CD8-positive, alpha-beta memory T cell (primary cell): ENCODE results near the gene FSTL5. TPM values are rescaled to one million over a fixed set of nuclear protein-coding genes. Genes with fewer than 3 reads are reported as not detected.

Source experiments
- CTCF ChIA-PET: fragments of 350-600 bp; sonication (Branson Sonifier 250); formaldehyde crosslinking; loops from one replicate; lab custom pipeline; 2021; ENCODE audit warnings: antibody characterized with exemption; lab: Charles Lee
- POLR2A ChIA-PET: fragments of 350-600 bp; sonication (Branson Sonifier 250); formaldehyde crosslinking; loops from one replicate; lab custom pipeline; 2021; ENCODE audit warnings: antibody characterized with exemption; lab: Charles Lee
- DNase-seq, 5 donors: peaks; one replicate each; pipeline versions ENCODE4 v3.0.0 to v3.0.0-alpha.2; 2020 to 2022; ENCODE audit warnings: mixed read lengths in 1 of 5
- H3K27ac ChIP-seq: one replicate; pipeline ENCODE4 v1.7.0; 2013; ENCODE audit warnings: low read depth, mild to moderate bottlenecking, low read length, moderate library complexity
- H3K27me3 ChIP-seq: 2 replicates; pipeline ENCODE4 v1.7.0; 2013; ENCODE audit warnings: low read length, mild to moderate bottlenecking; ENCODE audit not compliant: insufficient read depth, poor library complexity, severe bottlenecking
- H3K36me3 ChIP-seq: 2 replicates; pipeline ENCODE4 v1.7.0; 2013; ENCODE audit warnings: mild to moderate bottlenecking, low read length, moderate library complexity; ENCODE audit not compliant: insufficient read depth
- H3K4me1 ChIP-seq: 2 replicates; pipeline ENCODE4 v1.7.0; 2013; ENCODE audit warnings: mild to moderate bottlenecking, low read length, moderate library complexity; ENCODE audit not compliant: insufficient read depth
- H3K4me3 ChIP-seq: 2 replicates; pipeline ENCODE4 v1.7.0; 2013; ENCODE audit warnings: mild to moderate bottlenecking, low read length
- H3K9me3 ChIP-seq: 2 replicates; pipeline ENCODE4 v1.7.0; 2013; ENCODE audit warnings: mild to moderate bottlenecking, low read length
- H3K27ac Mint-ChIP-seq, 8 donors: one replicate each; pipeline ENCODE4 v1.8.0; 2020 to 2021; ENCODE audit warnings: mixed read lengths in 8 of 8, mild to moderate bottlenecking in 6 of 8, inconsistent platforms in 3 of 8, moderate library complexity in 3 of 8
- H3K27me3 Mint-ChIP-seq, 2 donors: one replicate each; pipeline ENCODE4 v1.8.0; 2020 to 2021; ENCODE audit warnings: mixed read lengths in 2 of 2, mild to moderate bottlenecking in 1 of 2, moderate library complexity in 1 of 2
- H3K36me3 Mint-ChIP-seq, 3 donors: one replicate each; pipeline ENCODE4 v1.8.0; 2020 to 2021; ENCODE audit warnings: mixed read lengths in 3 of 3, inconsistent platforms in 1 of 3, mild to moderate bottlenecking in 1 of 3
- H3K4me1 Mint-ChIP-seq, 3 donors: one replicate each; pipeline ENCODE4 v1.8.0; 2020 to 2021; ENCODE audit warnings: mixed read lengths in 3 of 3, inconsistent platforms in 1 of 3, mild to moderate bottlenecking in 1 of 3
- H3K4me3 Mint-ChIP-seq, 7 donors: one replicate each; pipeline ENCODE4 v1.8.0; 2020 to 2021; ENCODE audit warnings: mixed read lengths in 7 of 7, mild to moderate bottlenecking in 6 of 7, moderate library complexity in 4 of 7, inconsistent platforms in 2 of 7
- H3K9me3 Mint-ChIP-seq, 5 donors: one replicate each; pipeline ENCODE4 v1.8.0; 2020 to 2022; ENCODE audit warnings: mixed read lengths in 5 of 5, mild to moderate bottlenecking in 3 of 5, moderate library complexity in 2 of 5, inconsistent platforms in 1 of 5
- polyA plus RNA-seq: library from polyadenylated mRNA; unstranded; fragments of 300-500 nt; fragmentation: Illumina TruSeq; gene quantifications from one replicate; pipeline ENCODE4 v1.2.3, GENCODE V29; 2021
- total RNA-seq, 2 experiments: library from RNA; stranded (reverse); gene quantifications; one replicate each; pipeline ENCODE4 v1.2.3, GENCODE V29; 2021

FSTL5 gene
- total and polyA plus RNA-seq, 3 experiments from 2014 or later = not detected

- Histone ChIP-seq H3K4me3 (no peak overlapping the region), H3K4me1 (no peaks in the 10 kb centered on the region), H3K36me3 (no peaks in the 10 kb centered on the region), H3K27me3 (no peaks in the 10 kb centered on the region), H3K27ac (no peak overlapping the region), H3K9me3 (no peaks in the 10 kb centered on the region)
- no peak for DNase-seq
- POLR2A ChIA-PET = no interaction called here
- CTCF ChIA-PET = no interaction called here
- no peak overlapping the region for H3K4me3 Mint-ChIP-seq
- H3K27me3 Mint-ChIP-seq = no peaks in the 10 kb centered on the region
- H3K4me1 Mint-ChIP-seq = no peaks in the 10 kb centered on the region
- H3K9me3 Mint-ChIP-seq = peaks cover 2 to 13% (median 4%) of the 10 kb centered on the region in 5 donors
- H3K36me3 Mint-ChIP-seq = no peaks in the 10 kb centered on the region
- no peak overlapping the region for H3K27ac Mint-ChIP-seq
Measured at GRCh38 chr4:161656594-161656993, 507.2 kb downstream of the FSTL5 start.

DNA sequence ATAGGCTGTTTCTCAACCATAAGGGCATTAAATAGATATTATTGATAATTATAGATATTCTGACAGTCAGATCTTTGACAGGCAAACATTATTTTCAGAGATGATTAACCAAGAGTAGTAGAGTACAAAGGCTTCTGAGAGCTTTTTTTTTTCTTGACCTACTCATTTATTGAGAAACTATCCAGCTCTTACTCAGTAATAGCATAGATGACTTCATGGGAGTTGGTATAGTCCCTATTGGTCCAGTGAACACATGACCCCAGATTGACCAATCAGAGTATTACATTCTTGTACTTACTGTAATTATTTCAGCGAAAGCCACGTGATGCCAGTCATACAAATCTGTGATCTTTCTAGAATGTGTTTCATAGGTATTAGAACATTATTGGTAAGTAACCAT, 508.7 kb downstream of the FSTL5 start:
- Mint-ChIP-seq H3K4me3 (no peak overlapping the region), H3K4me1 (no peaks in the 10 kb centered on the region), H3K27ac (no peak overlapping the region), H3K36me3 (no peaks in the 10 kb centered on the region), H3K27me3 (no peaks in the 10 kb centered on the region), H3K9me3 (peaks cover 2 to 19% (median 6%) of the 10 kb centered on the region in 5 donors)
- CTCF ChIA-PET = no interaction called here
- Histone ChIP-seq H3K36me3 (no peaks in the 10 kb centered on the region), H3K9me3 (no peaks in the 10 kb centered on the region), H3K27ac (no peak overlapping the region), H3K27me3 (no peaks in the 10 kb centered on the region), H3K4me1 (no peaks in the 10 kb centered on the region), H3K4me3 (no peak overlapping the region)
- DNase-seq = no peak
- POLR2A ChIA-PET = no interaction called here

GRCh38 chr4:161653697-161654096, 510.1 kb downstream of the FSTL5 start:
- Mint-ChIP-seq H3K4me1 (no peaks in the 10 kb centered on the region), H3K27ac (no peak overlapping the region), H3K9me3 (peaks cover 3 to 30% (median 6%) of the 10 kb centered on the region in 5 donors), H3K27me3 (peaks cover 0 to 1% of the 10 kb centered on the region in 2 donors), H3K4me3 (no peak overlapping the region), H3K36me3 (no peaks in the 10 kb centered on the region)
- DNase-seq = no peak
- H3K4me3 ChIP-seq = no peak overlapping the region
- no peaks in the 10 kb centered on the region for H3K36me3 ChIP-seq
- ChIA-PET CTCF (no interaction called here), POLR2A (no interaction called here)
- H3K27ac ChIP-seq = no peak overlapping the region
- H3K4me1 ChIP-seq = no peaks in the 10 kb centered on the region
- no peaks in the 10 kb centered on the region for H3K9me3 ChIP-seq
- H3K27me3 ChIP-seq = no peaks in the 10 kb centered on the region

GRCh38 chr4:161651586-161651985, 512.2 kb downstream of the FSTL5 start:
- POLR2A ChIA-PET = no interaction called here
- peaks cover 0 to 1% of the 10 kb centered on the region in 2 donors for H3K27me3 Mint-ChIP-seq

DNA sequence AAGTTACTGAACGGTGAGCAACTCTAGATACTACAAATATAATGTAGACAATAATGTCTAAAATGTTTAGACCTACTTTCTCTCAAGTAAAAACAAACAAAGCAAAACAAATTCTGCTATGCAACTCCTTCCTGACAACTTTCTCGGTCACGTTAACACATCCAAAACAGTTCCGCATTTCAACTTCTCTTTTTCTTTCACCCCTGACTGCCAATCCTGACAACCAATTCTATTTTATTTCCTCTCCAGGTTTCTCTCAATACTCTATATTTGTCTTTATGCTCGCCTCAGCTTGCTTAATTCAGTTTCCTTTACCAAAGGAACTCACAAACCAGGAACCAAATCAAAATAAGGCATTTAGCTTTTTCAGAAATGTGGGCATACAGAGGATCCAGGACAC, 513.0 kb downstream of the FSTL5 start:
- peaks cover 0 to 1% of the 10 kb centered on the region in 2 donors for H3K27me3 Mint-ChIP-seq
- Histone ChIP-seq H3K4me3 (no peak overlapping the region), H3K36me3 (no peaks in the 10 kb centered on the region), H3K9me3 (no peaks in the 10 kb centered on the region), H3K27me3 (no peaks in the 10 kb centered on the region), H3K27ac (no peak overlapping the region), H3K4me1 (no peaks in the 10 kb centered on the region)
- ChIA-PET POLR2A (no interaction called here), CTCF (no interaction called here)
- H3K36me3 Mint-ChIP-seq = no peaks in the 10 kb centered on the region
- H3K27ac Mint-ChIP-seq = no peak overlapping the region
- no peak overlapping the region for H3K4me3 Mint-ChIP-seq
- no peak for DNase-seq
- peaks cover 2 to 23% (median 5%) of the 10 kb centered on the region in 5 donors for H3K9me3 Mint-ChIP-seq
- H3K4me1 Mint-ChIP-seq = no peaks in the 10 kb centered on the region

More at GRCh38 chr4:161651586-161651985, 512.2 kb downstream of the FSTL5 start:
- H3K27ac Mint-ChIP-seq = no peak overlapping the region
- DNase-seq = no peak
- peaks cover 2 to 26% (median 5%) of the 10 kb centered on the region in 5 donors for H3K9me3 Mint-ChIP-seq
- no peaks in the 10 kb centered on the region for H3K9me3 ChIP-seq
- no peak overlapping the region for H3K4me3 Mint-ChIP-seq
- H3K27me3 ChIP-seq = no peaks in the 10 kb centered on the region
- no peaks in the 10 kb centered on the region for H3K4me1 ChIP-seq
- H3K4me3 ChIP-seq = no peak overlapping the region
- no peaks in the 10 kb centered on the region for H3K36me3 Mint-ChIP-seq
- H3K36me3 ChIP-seq = no peaks in the 10 kb centered on the region
- H3K4me1 Mint-ChIP-seq = no peaks in the 10 kb centered on the region
- CTCF ChIA-PET = no interaction called here
- H3K27ac ChIP-seq = no peak overlapping the region

DNA sequence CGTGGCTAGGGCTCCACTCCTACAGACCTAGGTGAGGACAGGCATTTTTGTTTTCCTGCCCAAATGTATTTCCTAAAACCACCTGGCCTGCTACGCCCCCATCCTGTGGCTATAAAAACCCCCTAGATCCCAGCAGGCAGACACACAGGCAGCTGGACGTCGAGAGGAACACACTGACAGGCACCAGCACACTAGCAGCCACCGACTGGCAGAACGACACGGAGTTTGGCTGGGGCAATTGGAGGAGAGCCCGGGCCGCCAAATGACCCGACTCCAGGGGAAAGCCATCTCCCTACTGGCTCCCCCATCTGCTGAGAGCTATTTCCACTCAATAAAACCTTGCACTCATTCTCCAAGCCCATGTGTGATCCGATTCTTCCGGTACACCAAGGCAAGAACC, 516.0 kb downstream of the FSTL5 start:
- CTCF ChIA-PET = no interaction called here
- H3K27ac ChIP-seq = no peak overlapping the region
- H3K27me3 Mint-ChIP-seq = peaks cover 0 to 1% of the 10 kb centered on the region in 2 donors
- H3K9me3 Mint-ChIP-seq = peaks cover 1 to 26% (median 4%) of the 10 kb centered on the region in 5 donors
- H3K4me3 ChIP-seq = no peak overlapping the region
- no peaks in the 10 kb centered on the region for H3K27me3 ChIP-seq
- DNase-seq = no peak
- H3K36me3 ChIP-seq = no peaks in the 10 kb centered on the region
- H3K9me3 ChIP-seq = no peaks in the 10 kb centered on the region
- H3K4me1 ChIP-seq = no peaks in the 10 kb centered on the region
- no peak overlapping the region for H3K4me3 Mint-ChIP-seq
- no peaks in the 10 kb centered on the region for H3K4me1 Mint-ChIP-seq
- H3K36me3 Mint-ChIP-seq = no peaks in the 10 kb centered on the region
- no peak overlapping the region for H3K27ac Mint-ChIP-seq
- POLR2A ChIA-PET = no interaction called here

- Mint-ChIP-seq H3K27me3 (no peaks in the 10 kb centered on the region), H3K4me1 (no peaks in the 10 kb centered on the region), H3K4me3 (no peak overlapping the region), H3K36me3 (no peaks in the 10 kb centered on the region), H3K9me3 (peaks cover 1 to 28% (median 9%) of the 10 kb centered on the region in 5 donors), H3K27ac (no peak overlapping the region)
- Histone ChIP-seq H3K36me3 (no peaks in the 10 kb centered on the region), H3K27me3 (no peaks in the 10 kb centered on the region), H3K4me1 (no peaks in the 10 kb centered on the region), H3K9me3 (no peaks in the 10 kb centered on the region), H3K4me3 (no peak overlapping the region), H3K27ac (no peak overlapping the region)
- DNase-seq = no peak
- POLR2A ChIA-PET = no interaction called here
- CTCF ChIA-PET = no interaction called here
Measured at GRCh38 chr4:161642708-161643107, 521.1 kb downstream of the FSTL5 start.

GRCh38 chr4:161629694-161630441, 533.9 kb downstream of the FSTL5 start:
- Histone ChIP-seq H3K27ac (no peak overlapping the region), H3K36me3 (no peaks in the 10 kb centered on the region), H3K27me3 (no peaks in the 10 kb centered on the region), H3K4me1 (no peaks in the 10 kb centered on the region), H3K4me3 (no peak overlapping the region), H3K9me3 (no peaks in the 10 kb centered on the region)
- ChIA-PET POLR2A (no interaction called here), CTCF (no interaction called here)
- H3K4me1 Mint-ChIP-seq = no peaks in the 10 kb centered on the region
- H3K4me3 Mint-ChIP-seq = no peak overlapping the region
- H3K27me3 Mint-ChIP-seq = no peaks in the 10 kb centered on the region
- H3K9me3 Mint-ChIP-seq = peaks cover 0 to 23% (median 2%) of the 10 kb centered on the region in 5 donors
- no peaks in the 10 kb centered on the region for H3K36me3 Mint-ChIP-seq
- no peak for DNase-seq
- no peak overlapping the region for H3K27ac Mint-ChIP-seq
